Stimulated activated CD8-positive, alpha-beta memory T cell treated with anti-CD3 and anti-CD28 coated beads, Interleukin-2, amount 100 ng/mL, for 1 hour (primary cell): ENCODE measurements around the gene CFAP58.

ENCODE experiments used
- DNase-seq, 2 donors: peaks; one replicate each; pipeline ENCODE4 v3.0.0-alpha.2; 2020; ENCODE audit warnings: low read depth in 2 of 2

The CFAP58 gene

DNA sequence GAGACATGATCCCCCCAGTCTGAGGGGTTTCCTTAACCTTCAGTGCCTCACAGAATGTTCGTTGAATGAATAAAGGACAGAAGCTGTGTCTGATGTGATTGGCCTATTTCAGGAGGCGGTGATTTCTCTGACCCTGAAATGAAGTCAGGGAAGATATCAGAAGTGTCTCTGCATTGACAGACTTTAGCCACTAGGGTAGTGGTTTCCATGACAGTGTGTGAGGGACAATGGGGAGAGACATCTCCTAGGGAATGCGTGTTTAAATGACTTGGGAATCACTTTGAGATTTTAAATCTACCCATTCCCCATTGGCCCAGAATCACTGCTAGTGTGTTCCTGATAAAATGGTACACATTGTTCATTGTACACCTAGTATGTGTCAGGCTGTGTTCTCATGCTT, 132.0 kb downstream of the CFAP58 start:
- DNase-seq = no peak

GRCh38 chr10:104486803-104487202, 133.2 kb downstream of the CFAP58 start:
- no peak for DNase-seq

- DNase-seq = no peak
Observed at GRCh38 chr10:104487794-104488438, 134.3 kb downstream of the CFAP58 start.

DNA sequence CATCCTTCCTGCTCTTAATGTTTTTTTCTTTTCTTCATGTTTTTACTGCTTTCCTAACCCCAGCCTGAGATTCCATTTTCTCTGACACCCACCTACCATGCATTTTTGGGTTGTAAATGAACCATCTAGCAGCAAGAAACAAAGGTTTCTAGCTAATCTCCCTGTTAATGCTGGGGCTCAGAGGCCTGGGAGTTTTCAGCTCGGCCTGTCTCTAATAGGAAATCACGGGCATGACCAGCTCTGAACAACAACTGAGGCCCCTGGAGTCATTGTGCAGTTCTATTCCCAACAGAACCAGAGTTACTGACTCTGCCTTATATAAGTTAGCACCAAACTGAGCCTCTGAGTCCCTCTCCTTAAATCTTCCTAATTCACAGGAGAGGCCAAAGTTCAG, 134.8 kb downstream of the CFAP58 start:
- no peak for DNase-seq

DNA sequence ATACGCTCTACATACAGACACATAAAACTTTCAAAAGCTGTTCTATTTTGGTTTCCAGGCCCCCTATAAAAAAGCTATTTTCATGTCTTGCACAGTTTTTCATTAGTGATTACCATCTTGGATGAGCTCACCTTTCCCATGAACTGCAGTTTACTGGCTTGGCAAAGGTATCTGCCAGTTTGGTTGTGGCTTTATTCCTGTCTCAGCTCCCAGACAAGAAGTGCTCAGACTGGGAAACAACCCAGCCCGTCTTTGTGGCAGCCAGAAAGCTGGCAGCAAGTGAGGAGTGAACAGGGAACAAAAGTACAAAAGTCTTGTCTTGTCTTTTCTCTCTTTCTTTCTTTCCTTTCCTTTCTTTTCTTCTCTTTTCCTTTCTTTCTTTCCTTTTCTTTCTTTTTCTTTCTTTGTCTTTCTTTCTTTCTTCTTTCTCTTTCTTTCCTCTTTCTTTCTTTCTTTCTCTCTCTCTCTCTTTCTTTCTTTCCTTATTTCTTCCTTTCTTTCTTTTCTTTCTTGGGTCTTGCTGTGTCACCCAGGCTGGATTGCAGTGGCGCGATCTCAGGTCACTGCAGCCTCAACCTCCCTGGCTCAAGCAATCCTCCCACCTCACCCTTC, 138.8 kb downstream of the CFAP58 start:
- DNase-seq = no peak

DNA sequence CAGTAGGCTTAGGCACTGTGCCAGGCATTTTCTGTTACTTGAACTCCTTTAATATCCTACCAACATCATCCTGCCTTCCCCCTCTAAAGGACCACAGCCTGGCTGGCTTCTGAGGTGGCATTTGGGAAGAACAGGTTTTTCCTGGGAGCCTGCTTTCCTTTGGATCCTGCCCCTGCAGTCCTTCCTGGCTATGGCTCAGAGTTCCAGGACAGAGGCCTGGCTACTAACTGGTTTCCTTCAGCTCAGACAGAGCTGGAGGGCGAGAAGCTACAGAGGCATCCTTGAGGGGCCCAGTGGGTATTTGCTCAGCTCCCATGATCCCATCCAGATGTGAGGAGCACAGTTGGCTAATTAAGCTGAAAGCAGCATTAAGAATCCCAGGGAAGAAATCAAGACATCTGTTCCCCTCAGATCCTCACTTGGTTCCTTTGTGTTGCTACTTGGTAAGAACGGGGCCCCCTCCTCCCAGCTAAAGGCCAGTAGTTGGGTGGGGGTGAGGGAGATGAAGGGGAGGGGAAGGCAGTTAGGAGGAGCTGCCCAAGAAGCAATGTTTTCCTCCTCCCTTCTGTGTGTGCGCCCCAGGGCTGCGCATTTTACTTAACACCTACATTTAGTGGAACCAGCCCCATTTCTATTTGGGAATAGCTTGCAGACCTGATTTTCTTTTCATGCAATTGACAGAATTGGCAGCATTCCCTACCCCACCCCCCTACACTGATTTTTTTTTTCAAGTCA, 144.9 kb downstream of the CFAP58 start:
- no peak for DNase-seq

GRCh38 chr10:104501449-104501848, 147.8 kb downstream of the CFAP58 start:
- DNase-seq = no peak

DNA sequence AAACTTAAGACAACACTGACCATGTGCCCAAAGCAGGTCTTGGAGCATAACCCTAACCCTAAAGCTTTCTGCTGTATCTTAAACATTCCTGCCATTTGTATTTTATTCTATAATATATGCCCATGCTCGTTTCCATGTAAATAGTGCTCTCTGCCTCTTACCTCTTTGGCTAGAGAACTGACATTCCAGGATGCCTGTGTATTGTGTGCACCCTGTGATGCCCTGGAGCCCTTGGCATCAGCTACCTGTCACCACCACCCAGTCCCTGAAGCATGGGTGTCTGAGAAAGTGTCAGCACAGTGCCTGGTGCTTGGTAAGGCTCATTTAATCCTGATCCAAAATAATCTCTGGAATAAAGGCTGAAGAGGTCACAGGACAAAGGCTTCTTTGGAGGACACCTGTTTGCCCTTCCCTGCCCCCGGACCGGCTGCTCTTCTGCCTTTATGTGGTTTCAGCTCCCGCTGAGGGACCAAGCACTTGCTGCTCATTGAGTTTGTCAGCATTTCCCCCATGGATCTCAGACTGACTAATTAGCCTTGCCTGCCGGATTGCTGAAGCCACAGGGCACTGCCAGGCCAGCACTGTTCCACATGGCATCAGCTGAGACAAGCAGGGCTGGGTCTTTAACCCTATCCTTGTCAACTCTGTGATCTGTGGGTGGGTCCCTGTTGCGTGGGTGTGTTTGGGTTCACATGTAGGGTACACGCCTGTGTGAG, 148.4 kb downstream of the CFAP58 start:
- DNase-seq = no peak

GRCh38 chr10:104502907-104503306, 149.3 kb downstream of the CFAP58 start:
- DNase-seq = no peak
